C4-2B (cell line): ENCODE results near the gene THAP9.

ENCODE experiments used
- CTCF ChIP-seq: fragments of 450-650 bp; conservative IDR thresholded peaks from 2 replicates; pipeline ENCODE4 v1.5.1; 2017; ENCODE audit warnings: mild to moderate bottlenecking
- ZFX ChIP-seq: fragments of 450-650 bp; IDR thresholded peaks from 2 replicates; pipeline ENCODE4 v1.6.1; 2017

- TF ChIP-seq CTCF (no peak), ZFX (no peak)
These were observed 38.9 kb downstream of the THAP9 start for GRCh38 chr4:82939414-82939813.
